ENCODE measurements around the gene SLC35A5.

DNA sequence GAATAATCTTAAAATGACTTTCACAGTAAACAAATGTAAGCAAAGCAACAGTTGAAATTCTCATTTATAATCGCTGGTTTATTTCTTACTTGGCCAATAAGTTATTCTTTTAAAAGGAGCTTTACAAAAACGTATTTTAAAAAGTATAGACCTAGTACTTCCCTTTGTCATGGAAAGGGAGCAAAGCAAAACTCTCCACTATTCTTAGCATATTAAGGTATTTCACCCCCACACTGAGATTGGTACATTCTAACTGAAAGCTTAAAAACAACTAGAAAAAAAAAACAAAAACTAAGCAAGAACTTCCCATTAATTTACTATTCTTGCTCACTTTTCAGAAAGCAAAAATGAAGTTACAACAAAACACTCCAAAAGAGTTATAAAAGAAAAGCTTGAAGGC lies 1.5 kb upstream of the SLC35A5 start:
- TF ChIP-seq POLR2AphosphoS5 (IDR thresholded peaks at IDR 0.05; ENCODE audit: low read depth, low read length), result no peak
- TF ChIP-seq, protein P1, sequence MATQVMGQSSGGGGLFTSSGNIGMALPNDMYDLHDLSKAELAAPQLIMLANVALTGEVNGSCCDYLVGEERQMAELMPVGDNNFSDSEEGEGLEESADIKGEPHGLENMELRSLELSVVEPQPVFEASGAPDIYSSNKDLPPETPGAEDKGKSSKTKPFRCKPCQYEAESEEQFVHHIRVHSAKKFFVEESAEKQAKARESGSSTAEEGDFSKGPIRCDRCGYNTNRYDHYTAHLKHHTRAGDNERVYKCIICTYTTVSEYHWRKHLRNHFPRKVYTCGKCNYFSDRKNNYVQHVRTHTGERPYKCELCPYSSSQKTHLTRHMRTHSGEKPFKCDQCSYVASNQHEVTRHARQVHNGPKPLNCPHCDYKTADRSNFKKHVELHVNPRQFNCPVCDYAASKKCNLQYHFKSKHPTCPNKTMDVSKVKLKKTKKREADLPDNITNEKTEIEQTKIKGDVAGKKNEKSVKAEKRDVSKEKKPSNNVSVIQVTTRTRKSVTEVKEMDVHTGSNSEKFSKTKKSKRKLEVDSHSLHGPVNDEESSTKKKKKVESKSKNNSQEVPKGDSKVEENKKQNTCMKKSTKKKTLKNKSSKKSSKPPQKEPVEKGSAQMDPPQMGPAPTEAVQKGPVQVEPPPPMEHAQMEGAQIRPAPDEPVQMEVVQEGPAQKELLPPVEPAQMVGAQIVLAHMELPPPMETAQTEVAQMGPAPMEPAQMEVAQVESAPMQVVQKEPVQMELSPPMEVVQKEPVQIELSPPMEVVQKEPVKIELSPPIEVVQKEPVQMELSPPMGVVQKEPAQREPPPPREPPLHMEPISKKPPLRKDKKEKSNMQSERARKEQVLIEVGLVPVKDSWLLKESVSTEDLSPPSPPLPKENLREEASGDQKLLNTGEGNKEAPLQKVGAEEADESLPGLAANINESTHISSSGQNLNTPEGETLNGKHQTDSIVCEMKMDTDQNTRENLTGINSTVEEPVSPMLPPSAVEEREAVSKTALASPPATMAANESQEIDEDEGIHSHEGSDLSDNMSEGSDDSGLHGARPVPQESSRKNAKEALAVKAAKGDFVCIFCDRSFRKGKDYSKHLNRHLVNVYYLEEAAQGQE (IDR thresholded peaks at IDR 0.05; ENCODE audit: insufficient read depth in 1 of 2, low read depth in 2 of 2, low read length in 2 of 2), result no peak
- no peak for TF ChIP-seq TAF1 (IDR thresholded peaks at IDR 0.05; ENCODE audit: borderline replicate concordance, insufficient read depth, low read length)
- no peak for TF ChIP-seq SIN3A (IDR thresholded peaks at IDR 0.05; ENCODE audit: borderline replicate concordance, insufficient read depth, low read length)
- TF ChIP-seq FOXP2 (optimal IDR thresholded peaks at IDR 0.05; ENCODE audit: borderline replicate concordance, extremely low read depth, extremely low read length, insufficient read depth), result no peak
